Small intestine (tissue), 7 donors: ENCODE results near the gene FBXO42. TPM values are rescaled to one million over a fixed set of nuclear protein-coding genes. Genes with fewer than 3 reads are reported as not detected.

Experiments
- DNase-seq, 2 donors: peaks; one replicate each; pipeline versions ENCODE4 v3.0.0 to v3.0.0-alpha.2; 2013
- FAIRE-seq: peaks from 2 replicates; lab custom pipeline; 2012; peaks lifted over from hg19 to GRCh38; lab: Jason Lieb, UNC
- H3K27ac ChIP-seq, 3 donors: one replicate each; pipeline ENCODE4 v1.5.1; 2013; ENCODE audit warnings: low read length in 2 of 3, mild to moderate bottlenecking in 2 of 3, control low read depth in 1 of 3, inconsistent platforms in 1 of 3, low read depth in 1 of 3, moderate library complexity in 1 of 3
- H3K27me3 ChIP-seq, 3 donors: one replicate each; pipeline ENCODE4 v1.6.1; 2013; ENCODE audit warnings: low read length in 3 of 3, inconsistent platforms in 1 of 3; ENCODE audit not compliant: control insufficient read depth in 3 of 3, insufficient read depth in 3 of 3
- H3K36me3 ChIP-seq, 3 donors: one replicate each; pipeline ENCODE4 v1.6.1; 2013; ENCODE audit warnings: low read length in 3 of 3, inconsistent platforms in 1 of 3, low read depth in 1 of 3, mild to moderate bottlenecking in 1 of 3, moderate library complexity in 1 of 3; ENCODE audit not compliant: control insufficient read depth in 3 of 3, insufficient read depth in 2 of 3
- H3K4me1 ChIP-seq, 3 donors: one replicate each; pipeline ENCODE4 v1.6.1; 2013; ENCODE audit warnings: low read length in 2 of 3, inconsistent platforms in 1 of 3, low read depth in 1 of 3, mild to moderate bottlenecking in 1 of 3, moderate library complexity in 1 of 3; ENCODE audit not compliant: control insufficient read depth in 3 of 3, insufficient read depth in 2 of 3
- H3K4me3 ChIP-seq, 3 donors: one replicate each; pipeline ENCODE4 v1.5.1; 2013; ENCODE audit warnings: low read length in 3 of 3, control low read depth in 1 of 3, inconsistent platforms in 1 of 3, low read depth in 1 of 3, mild to moderate bottlenecking in 1 of 3, moderate library complexity in 1 of 3
- H3K9me3 ChIP-seq, 2 donors: one replicate each; pipeline ENCODE4 v1.6.1; 2013; ENCODE audit warnings: low read depth in 1 of 2, low read length in 1 of 2; ENCODE audit not compliant: control insufficient read depth in 2 of 2, insufficient read depth in 1 of 2
- WGBS, 3 donors: extraction: QIAGEN DNeasy Blood & Tissue Kit; methylation state at CpG; one replicate each; pipeline ENCODE4 v1.1.7; 2013; 5-methylcytosine and 5-hydroxymethylcytosine counted together
- polyA plus RNA-seq, 4 donors: library from polyadenylated mRNA; stranded (reverse) in 3 of 4; unstranded in 1 of 4; fragments of 200-250 nt in 3 of 4; fragments of 120-200 nt in 1 of 4; gene quantifications; one replicate each; pipeline versions ENCODE4 v1.2.1 to v1.2.3, GENCODE V29; 2013
- donor health status: healthy with polysubstance abuse.
- donor health status: control.
- donor health status: control.
- donor health status: Bipolar disorder and iron deficiency.
- donor health status: healthy.

Gene FBXO42
- polyA plus RNA-seq, 4 donors: 10.0 to 14.5 (median 12.2) TPM

GRCh38 chr1:16206547-16207317 is 145.5 kb downstream of the FBXO42 start:
- peak; percentile 98 for DNase-seq
- no peak for FAIRE-seq
- Histone ChIP-seq H3K36me3 (peaks cover 0 to 43% (median 0%) of the 10 kb centered on the region in 3 donors), H3K27ac (peak overlapping the region; percentile 90 to 93 (median 90)), H3K9me3 (no peaks in the 10 kb centered on the region), H3K4me1 (peaks cover 2 to 23% (median 2%) of the 10 kb centered on the region in 3 donors), H3K4me3 (peak overlapping the region; percentile 38 to 57 (median 50)), H3K27me3 (no peaks in the 10 kb centered on the region)
- 0 to 1% (median 1%) methylated on average over 44 to 87 of the region's 87 CpGs for WGBS, 3 donors

GRCh38 chr1:16205891-16206546 is 146.3 kb downstream of the FBXO42 start:
- H3K27me3 ChIP-seq: no peaks in the 10 kb centered on the region
- H3K9me3 ChIP-seq: no peaks in the 10 kb centered on the region
- FAIRE-seq (no peak), DNase-seq (no peak)
- WGBS, 3 donors: 38 to 43% (median 38%) methylated on average over 34 to 38 of the region's 38 CpGs
- H3K4me1 ChIP-seq: peaks cover 2 to 17% (median 2%) of the 10 kb centered on the region in 3 donors
- peaks cover 0 to 50% (median 0%) of the 10 kb centered on the region in 3 donors for H3K36me3 ChIP-seq
- peak overlapping the region in 2 of 3 donors; percentile 29 to 38 for H3K4me3 ChIP-seq
- H3K27ac ChIP-seq: peak overlapping the region in 2 of 3 donors; percentile 14 to 87

- WGBS, 3 donors: 93 to 96% (median 95%) methylated on average over 11 of the region's 11 CpGs
These were observed 147.0 kb downstream of the FBXO42 start for GRCh38 chr1:16205334-16205671.

GRCh38 chr1:16204634-16205333 is 147.5 kb downstream of the FBXO42 start:
- H3K27ac ChIP-seq: no peak overlapping the region
- no peak overlapping the region for H3K4me3 ChIP-seq
- H3K36me3 ChIP-seq: peaks cover 0 to 57% (median 0%) of the 10 kb centered on the region in 3 donors
- DNase-seq: peak in 1 of 2 donors; percentile 55
- peaks cover 2 to 10% (median 2%) of the 10 kb centered on the region in 3 donors for H3K4me1 ChIP-seq
- H3K27me3 ChIP-seq: no peaks in the 10 kb centered on the region
- no peak for FAIRE-seq
- H3K9me3 ChIP-seq: no peaks in the 10 kb centered on the region
- 81 to 84% (median 82%) methylated on average over 12 of the region's 12 CpGs for WGBS, 3 donors

More at GRCh38 chr1:16205334-16205671, 147.0 kb downstream of the FBXO42 start:
- Histone ChIP-seq H3K27me3 (no peaks in the 10 kb centered on the region), H3K27ac (no peak overlapping the region), H3K36me3 (peaks cover 0 to 52% (median 0%) of the 10 kb centered on the region in 3 donors), H3K4me3 (no peak overlapping the region), H3K9me3 (no peaks in the 10 kb centered on the region), H3K4me1 (peaks cover 2 to 14% (median 2%) of the 10 kb centered on the region in 3 donors)
- DNase-seq: no peak
- no peak for FAIRE-seq

GRCh38 chr1:16204216-16204615 is 148.1 kb downstream of the FBXO42 start:
- FAIRE-seq: no peak
- H3K27ac ChIP-seq: no peak overlapping the region
- no peaks in the 10 kb centered on the region for H3K9me3 ChIP-seq
- peaks cover 0 to 62% (median 0%) of the 10 kb centered on the region in 3 donors for H3K36me3 ChIP-seq
- DNase-seq: no peak
- peaks cover 2 to 10% (median 5%) of the 10 kb centered on the region in 3 donors for H3K4me1 ChIP-seq
- 93 to 98% (median 96%) methylated on average over 2 of the region's 2 CpGs for WGBS, 3 donors
- H3K4me3 ChIP-seq: no peak overlapping the region
- no peaks in the 10 kb centered on the region for H3K27me3 ChIP-seq

GRCh38 chr1:16203550-16203949 is 148.7 kb downstream of the FBXO42 start:
- 49 to 61% (median 55%) methylated on average over 3 of the region's 3 CpGs for WGBS, 3 donors
- Histone ChIP-seq H3K4me3 (no peak overlapping the region), H3K27ac (no peak overlapping the region), H3K9me3 (no peaks in the 10 kb centered on the region), H3K36me3 (peaks cover 0 to 62% (median 0%) of the 10 kb centered on the region in 3 donors), H3K27me3 (no peaks in the 10 kb centered on the region), H3K4me1 (peaks cover 2 to 10% (median 5%) of the 10 kb centered on the region in 3 donors)
- no peak for FAIRE-seq
- DNase-seq: no peak

GRCh38 chr1:16202281-16203210 is 149.7 kb downstream of the FBXO42 start:
- Histone ChIP-seq H3K9me3 (no peaks in the 10 kb centered on the region), H3K4me1 (peaks cover 2 to 8% (median 5%) of the 10 kb centered on the region in 3 donors), H3K36me3 (peaks cover 0 to 68% (median 0%) of the 10 kb centered on the region in 3 donors), H3K27me3 (no peaks in the 10 kb centered on the region), H3K4me3 (no peak overlapping the region), H3K27ac (no peak overlapping the region)
- WGBS, 3 donors: 89 to 91% (median 90%) methylated on average over 20 to 24 of the region's 24 CpGs
- FAIRE-seq: no peak
- DNase-seq: no peak
